Breast epithelium (tissue), 3 donors: ENCODE measurements around the gene NAMPT.

ENCODE experiments used
- CTCF ChIP-seq, 3 donors: fragments of 450-650 bp; IDR thresholded peaks; one replicate each; pipeline ENCODE4 v1.5.1; 2016 to 2017; ENCODE audit warnings: antibody characterized with exemption in 3 of 3, mild to moderate bottlenecking in 3 of 3, moderate library complexity in 3 of 3
- POLR2AphosphoS5 ChIP-seq, 3 donors: sonication (generic); formaldehyde crosslinking; IDR thresholded peaks; one replicate each; pipeline ENCODE4 v1.6.1; 2017; ENCODE audit warnings: antibody characterized with exemption in 3 of 3

- no peak for TF ChIP-seq CTCF (IDR thresholded peaks at IDR 0.05)
- no peak for TF ChIP-seq POLR2AphosphoS5 (IDR thresholded peaks at IDR 0.05)
These were observed 29.2 kb upstream of the NAMPT start for GRCh38 chr7:106313966-106314365.
